CD4-positive, alpha-beta T cell (primary cell): ENCODE data around the gene KCNMA1. TPM values are rescaled to one million over a fixed set of nuclear protein-coding genes. Genes with fewer than 3 reads are reported as not detected.

Experiments used
- ATAC-seq: fragments of 200-7000 bp; cut with Tn5 transposase; one replicate; pipeline ENCODE4 v1.10.0; 2022; ENCODE audit warnings: mild to moderate bottlenecking; ENCODE audit not compliant: poor library complexity
- CTCF ChIA-PET: fragments of 350-600 bp; sonication (Branson Sonifier 250); formaldehyde crosslinking; loops from one replicate; lab custom pipeline; 2021; ENCODE audit warnings: antibody characterized with exemption, inconsistent platforms; lab: Charles Lee
- POLR2A ChIA-PET: fragments of 350-600 bp; sonication (Branson Sonifier 250); formaldehyde crosslinking; loops from one replicate; lab custom pipeline; 2021; ENCODE audit warnings: antibody characterized with exemption, inconsistent platforms; lab: Charles Lee
- DNase-seq, 14 experiments: peaks; one replicate each; pipeline ENCODE4 v3.0.0-alpha.2; 2013 to 2020; ENCODE audit warnings: mixed read lengths in 2 of 14
- H3K27ac ChIP-seq, 2 donors: one replicate each; pipeline versions ENCODE4 v1.5.1 to v1.7.0; 2013; ENCODE audit warnings: low read length in 2 of 2, low read depth in 1 of 2, mild to moderate bottlenecking in 1 of 2
- H3K27me3 ChIP-seq, 2 experiments: 1 replicate in 1 of 2; 2 replicates in 1 of 2; pipeline versions ENCODE4 v1.6.1 to v1.7.0; 2013; ENCODE audit warnings: low read length in 2 of 2, control low read depth in 1 of 2, mild to moderate bottlenecking in 1 of 2, moderate library complexity in 1 of 2; ENCODE audit not compliant: insufficient read depth in 2 of 2, control insufficient read depth in 1 of 2
- H3K36me3 ChIP-seq: one replicate; pipeline ENCODE4 v1.6.1; 2013; ENCODE audit warnings: low read length, control low read depth; ENCODE audit not compliant: insufficient read depth
- H3K4me1 ChIP-seq: one replicate; pipeline ENCODE4 v1.6.1; 2013; ENCODE audit warnings: low read length, control low read depth; ENCODE audit not compliant: insufficient read depth
- H3K4me3 ChIP-seq: one replicate; pipeline ENCODE4 v1.5.1; 2013; ENCODE audit warnings: mild to moderate bottlenecking, low read length, moderate library complexity
- H3K9me3 ChIP-seq, 2 experiments: 1 replicate in 1 of 2; 2 replicates in 1 of 2; pipeline versions ENCODE4 v1.6.1 to v1.7.0; 2013; ENCODE audit warnings: low read length in 2 of 2, mild to moderate bottlenecking in 2 of 2, control low read depth in 1 of 2, moderate library complexity in 1 of 2; ENCODE audit not compliant: control insufficient read depth in 1 of 2, insufficient read depth in 1 of 2
- H3K27ac Mint-ChIP-seq: one replicate; pipeline ENCODE4 v1.8.0; 2020; ENCODE audit warnings: mixed read lengths
- H3K27me3 Mint-ChIP-seq: one replicate; pipeline ENCODE4 v1.8.0; 2021; ENCODE audit warnings: mixed read lengths
- H3K36me3 Mint-ChIP-seq: one replicate; pipeline ENCODE4 v1.8.0; 2021; ENCODE audit warnings: low read depth, mixed read lengths
- H3K4me1 Mint-ChIP-seq: one replicate; pipeline ENCODE4 v1.8.0; 2021; ENCODE audit warnings: low read depth, mixed read lengths
- H3K4me3 Mint-ChIP-seq: one replicate; pipeline ENCODE4 v1.8.0; 2020; ENCODE audit warnings: mild to moderate bottlenecking, mixed read lengths
- H3K9me3 Mint-ChIP-seq: one replicate; pipeline ENCODE4 v1.8.0; 2020; ENCODE audit warnings: mixed read lengths
- intact Hi-C, 2 experiments: fragments of 100-400 bp; cut with DNase I in 1 of 2; cut with micrococcal nuclease in 1 of 2; formaldehyde crosslinking; loops; one replicate each; pipeline versions ENCODE4 v1.15.1 to v1.9.0; 2023 to 2025; cut with DNase I, micrococcal nuclease
- total RNA-seq, 174 experiments: library from RNA in 2 of 174; stranded (reverse) in 2 of 174; gene quantifications; one replicate each; pipeline ENCODE4 v1.2.3 and lab custom pipeline; 2021 to 2026
- TF ChIP-seq, protein P1 (sequence below): fragments of 200-600 bp; IDR thresholded peaks from one replicate; pipeline ENCODE4 v1.8.0; 2022; ENCODE audit warnings: antibody characterized with exemption, mild to moderate bottlenecking

KCNMA1 gene
- total RNA-seq, 2 experiments from 2014 or later, result not detected

DNA sequence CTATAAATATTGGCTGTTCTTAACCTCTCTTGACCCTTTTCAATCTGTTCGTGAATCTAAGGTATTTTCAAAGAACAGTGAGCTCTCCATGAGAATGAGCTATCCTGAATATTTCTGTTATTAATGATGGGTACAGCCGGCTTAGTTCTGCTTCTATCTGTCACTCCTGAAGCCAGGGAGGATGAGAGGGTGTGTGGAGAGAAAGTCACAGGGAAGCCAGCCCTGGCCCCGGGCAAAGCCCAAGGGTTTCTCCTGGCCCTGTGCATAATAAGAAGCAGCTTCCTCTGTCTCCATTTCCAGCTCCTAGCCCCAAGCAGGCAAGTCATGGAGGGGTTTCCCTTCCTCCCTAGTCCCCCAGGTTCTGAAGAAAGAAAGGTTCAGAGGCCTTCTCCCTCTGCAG lies 151.1 kb downstream of the KCNMA1 start:
- Histone ChIP-seq H3K4me3 (no peak overlapping the region), H3K9me3 (peaks cover 0 to 6% of the 10 kb centered on the region in 2 experiments), H3K36me3 (no peaks in the 10 kb centered on the region), H3K27ac (no peak overlapping the region), H3K4me1 (no peaks in the 10 kb centered on the region), H3K27me3 (no peaks in the 10 kb centered on the region)
- DNase-seq (no peak), ATAC-seq (no peak)
- intact Hi-C loops, result no loop called here
- POLR2A ChIA-PET, result no interaction called here
- Mint-ChIP-seq H3K9me3 (no peaks in the 10 kb centered on the region), H3K4me3 (no peak overlapping the region), H3K27ac (no peak overlapping the region), H3K36me3 (no peaks in the 10 kb centered on the region), H3K27me3 (no peaks in the 10 kb centered on the region), H3K4me1 (no peaks in the 10 kb centered on the region)
- CTCF ChIA-PET, result no interaction called here
- TF ChIP-seq, protein P1, sequence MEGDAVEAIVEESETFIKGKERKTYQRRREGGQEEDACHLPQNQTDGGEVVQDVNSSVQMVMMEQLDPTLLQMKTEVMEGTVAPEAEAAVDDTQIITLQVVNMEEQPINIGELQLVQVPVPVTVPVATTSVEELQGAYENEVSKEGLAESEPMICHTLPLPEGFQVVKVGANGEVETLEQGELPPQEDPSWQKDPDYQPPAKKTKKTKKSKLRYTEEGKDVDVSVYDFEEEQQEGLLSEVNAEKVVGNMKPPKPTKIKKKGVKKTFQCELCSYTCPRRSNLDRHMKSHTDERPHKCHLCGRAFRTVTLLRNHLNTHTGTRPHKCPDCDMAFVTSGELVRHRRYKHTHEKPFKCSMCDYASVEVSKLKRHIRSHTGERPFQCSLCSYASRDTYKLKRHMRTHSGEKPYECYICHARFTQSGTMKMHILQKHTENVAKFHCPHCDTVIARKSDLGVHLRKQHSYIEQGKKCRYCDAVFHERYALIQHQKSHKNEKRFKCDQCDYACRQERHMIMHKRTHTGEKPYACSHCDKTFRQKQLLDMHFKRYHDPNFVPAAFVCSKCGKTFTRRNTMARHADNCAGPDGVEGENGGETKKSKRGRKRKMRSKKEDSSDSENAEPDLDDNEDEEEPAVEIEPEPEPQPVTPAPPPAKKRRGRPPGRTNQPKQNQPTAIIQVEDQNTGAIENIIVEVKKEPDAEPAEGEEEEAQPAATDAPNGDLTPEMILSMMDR, result no peak

DNA sequence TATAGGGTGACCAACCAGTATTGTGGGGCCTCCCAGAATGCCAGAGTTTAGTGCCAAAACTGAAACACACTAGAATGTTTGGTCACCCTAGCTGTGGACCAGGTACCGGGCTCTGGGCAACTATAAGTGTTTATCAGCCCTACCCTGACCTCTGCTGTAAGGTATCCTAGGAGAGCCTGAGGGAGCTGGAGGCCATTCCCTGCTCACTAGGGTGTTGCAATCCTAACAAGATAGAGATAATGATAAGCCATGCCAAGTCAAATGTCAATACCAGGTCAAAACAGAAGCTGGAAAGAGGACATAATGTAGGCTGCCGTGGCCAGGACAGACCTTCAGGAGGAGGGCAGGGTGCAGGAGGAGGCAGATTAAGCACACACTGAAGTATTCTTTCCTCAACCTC lies 151.8 kb downstream of the KCNMA1 start:
- H3K9me3 ChIP-seq, result peaks cover 0 to 6% of the 10 kb centered on the region in 2 experiments
- Mint-ChIP-seq H3K4me3 (no peak overlapping the region), H3K27ac (no peak overlapping the region), H3K27me3 (no peaks in the 10 kb centered on the region), H3K36me3 (no peaks in the 10 kb centered on the region), H3K4me1 (no peaks in the 10 kb centered on the region), H3K9me3 (no peaks in the 10 kb centered on the region)
- DNase-seq (no peak), ATAC-seq (no peak)
- TF ChIP-seq, protein P1, result no peak
- no peak overlapping the region for H3K4me3 ChIP-seq
- no peaks in the 10 kb centered on the region for H3K4me1 ChIP-seq
- intact Hi-C loops, result no loop called here
- no peaks in the 10 kb centered on the region for H3K36me3 ChIP-seq
- H3K27ac ChIP-seq, result no peak overlapping the region
- POLR2A ChIA-PET, result no interaction called here
- CTCF ChIA-PET, result no interaction called here
- H3K27me3 ChIP-seq, result no peaks in the 10 kb centered on the region

DNA sequence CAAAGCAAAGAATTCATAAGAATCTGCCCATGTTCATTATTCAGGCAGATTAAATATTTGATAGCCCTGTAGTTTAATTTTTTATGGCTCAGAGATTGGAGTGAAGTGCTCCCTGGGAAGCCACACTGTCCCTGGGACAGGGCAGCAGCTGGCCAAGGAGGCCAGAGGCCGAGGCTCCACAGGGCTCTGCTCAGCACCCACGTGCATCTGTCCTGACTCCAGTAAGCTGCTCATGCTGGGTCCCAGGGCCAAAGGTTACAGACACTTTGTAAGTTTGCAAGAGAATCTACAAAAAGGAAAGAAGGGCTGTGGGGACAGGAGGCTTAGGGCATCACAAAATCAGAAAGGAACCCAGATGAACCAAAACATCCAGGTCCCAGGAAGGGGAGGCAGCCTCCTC lies 155.5 kb downstream of the KCNMA1 start:
- POLR2A ChIA-PET, result no interaction called here
- Histone ChIP-seq H3K27me3 (peaks cover 0 to 2% of the 10 kb centered on the region in 2 experiments), H3K9me3 (peaks cover 0 to 4% of the 10 kb centered on the region in 2 experiments), H3K36me3 (no peaks in the 10 kb centered on the region), H3K27ac (no peak overlapping the region), H3K4me1 (no peaks in the 10 kb centered on the region), H3K4me3 (no peak overlapping the region)
- no peaks in the 10 kb centered on the region for H3K36me3 Mint-ChIP-seq
- intact Hi-C loops, result no loop called here
- no peak for ATAC-seq
- no peak overlapping the region for H3K27ac Mint-ChIP-seq
- no peaks in the 10 kb centered on the region for H3K4me1 Mint-ChIP-seq
- CTCF ChIA-PET, result no interaction called here
- no peaks in the 10 kb centered on the region for H3K9me3 Mint-ChIP-seq
- TF ChIP-seq, protein P1, result no peak
- no peak overlapping the region for H3K4me3 Mint-ChIP-seq
- H3K27me3 Mint-ChIP-seq, result peaks cover 5% of the 10 kb centered on the region
- no peak for DNase-seq
